Lung (tissue), 12 donors: Measurements from ENCODE around the gene TTC23. TPM values are rescaled to one million over a fixed set of nuclear protein-coding genes. Genes with fewer than 3 reads are reported as not detected.

Experiments
- ATAC-seq: fragments of 200-7000 bp; cut with Tn5 transposase; one replicate; pipeline ENCODE4 v1.9.1; 2020; ENCODE audit warnings: moderate number of reproducible peaks; ENCODE audit not compliant: insufficient read depth, low FRiP score
- DNase-seq, 3 donors: peaks; one replicate each; pipeline ENCODE4 v3.0.0-alpha.2; 2013 to 2017
- H3K27ac ChIP-seq, 2 donors: one replicate each; pipeline ENCODE4 v1.5.1; 2013; ENCODE audit warnings: mild to moderate bottlenecking in 2 of 2, moderate library complexity in 2 of 2, control low read depth in 1 of 2, inconsistent platforms in 1 of 2, low read depth in 1 of 2, low read length in 1 of 2
- H3K27me3 ChIP-seq, 3 donors: one replicate each; pipeline ENCODE4 v1.5.1; 2013; ENCODE audit warnings: low read length in 2 of 3; ENCODE audit not compliant: control insufficient read depth in 3 of 3, insufficient read depth in 3 of 3
- H3K36me3 ChIP-seq, 4 donors: one replicate each; pipeline ENCODE4 v1.5.1; 2013; ENCODE audit warnings: low read length in 4 of 4, mild to moderate bottlenecking in 1 of 4, moderate library complexity in 1 of 4; ENCODE audit not compliant: control insufficient read depth in 4 of 4, insufficient read depth in 4 of 4
- H3K4me1 ChIP-seq, 5 donors: one replicate each; pipeline ENCODE4 v1.5.1; 2013; ENCODE audit warnings: low read length in 5 of 5, mild to moderate bottlenecking in 2 of 5, moderate library complexity in 1 of 5; ENCODE audit not compliant: control insufficient read depth in 5 of 5, insufficient read depth in 5 of 5
- H3K4me3 ChIP-seq: one replicate; pipeline ENCODE4 v1.5.1; 2013; ENCODE audit warnings: mild to moderate bottlenecking, control low read depth, moderate library complexity
- H3K9ac ChIP-seq, 2 donors: one replicate each; pipeline ENCODE4 v1.5.1; 2013; ENCODE audit warnings: low read length in 2 of 2, control low read depth in 1 of 2; ENCODE audit not compliant: insufficient read depth in 1 of 2
- H3K9me3 ChIP-seq, 4 donors: one replicate each; pipeline ENCODE4 v1.5.1; 2013; ENCODE audit warnings: low read length in 3 of 4, mild to moderate bottlenecking in 1 of 4, moderate library complexity in 1 of 4; ENCODE audit not compliant: control insufficient read depth in 4 of 4, insufficient read depth in 3 of 4
- CTCF ChIP-seq: IDR thresholded peaks from 2 replicates; pipeline ENCODE4 v1.5.1; 2012; ENCODE audit warnings: mild to moderate bottlenecking; ENCODE audit errors: control extremely low read depth, extremely low read depth
- WGBS, 2 donors: extraction: QIAGEN DNeasy Blood & Tissue Kit; methylation state at CpG; one replicate each; pipeline ENCODE4 v1.1.7; 2013; 5-methylcytosine and 5-hydroxymethylcytosine counted together
- polyA plus RNA-seq, 2 donors: library from polyadenylated mRNA; stranded (reverse); fragments of 200-250 nt; gene quantifications; one replicate each; pipeline ENCODE4 v1.2.1, GENCODE V29; 2013
- total RNA-seq, 2 donors: library from RNA; depleted of rRNA in 1 of 2; stranded (reverse); fragments of >200 nt in 1 of 2; gene quantifications; one replicate each; pipeline ENCODE4 v1.2.1, GENCODE V29; 2014 to 2021
- donor health status: control.
- donor health status: control.
- donor health status: Bipolar disorder and iron deficiency.
- donor health status: healthy.
- donor health status: DM: yes; HTN: yes; CAD: no.

Gene TTC23
- total and polyA plus RNA-seq, 4 donors, result 6.2 to 48.5 (median 10.6) TPM

DNA sequence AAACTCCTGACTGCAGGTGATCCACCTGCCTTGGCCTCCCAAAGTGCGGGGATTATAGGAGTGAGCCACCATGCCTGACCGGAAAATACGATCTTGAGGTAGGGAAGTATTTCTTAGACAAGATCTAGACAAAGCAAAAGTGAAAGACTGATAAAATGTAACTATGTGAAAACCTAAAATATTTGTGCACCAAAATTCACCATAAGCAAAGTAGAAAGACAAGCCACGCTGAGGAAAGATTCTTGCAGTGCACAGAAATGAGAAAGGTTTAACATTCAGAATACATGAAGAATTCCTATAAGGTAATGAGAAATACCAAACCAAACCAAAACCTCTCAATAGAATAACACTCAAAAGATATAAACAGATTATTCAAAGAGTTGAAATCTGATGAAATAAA, 108.8 kb downstream of the TTC23 start:
- H3K4me1 ChIP-seq, result peaks cover 0 to 9% (median 5%) of the 10 kb centered on the region in 5 donors
- no peak overlapping the region for H3K4me3 ChIP-seq
- peaks cover 0 to 1% (median 0%) of the 10 kb centered on the region in 4 donors for H3K9me3 ChIP-seq
- no peaks in the 10 kb centered on the region for H3K27me3 ChIP-seq
- 97% methylated on average over 4 of the region's 4 CpGs for WGBS, 2 donors
- peaks cover 0 to 13% (median 4%) of the 10 kb centered on the region in 4 donors for H3K36me3 ChIP-seq
- H3K27ac ChIP-seq, result no peak overlapping the region
- ATAC-seq (no peak), DNase-seq (no peak)
- H3K9ac ChIP-seq, result no peak overlapping the region
- no peak for TF ChIP-seq CTCF

DNA sequence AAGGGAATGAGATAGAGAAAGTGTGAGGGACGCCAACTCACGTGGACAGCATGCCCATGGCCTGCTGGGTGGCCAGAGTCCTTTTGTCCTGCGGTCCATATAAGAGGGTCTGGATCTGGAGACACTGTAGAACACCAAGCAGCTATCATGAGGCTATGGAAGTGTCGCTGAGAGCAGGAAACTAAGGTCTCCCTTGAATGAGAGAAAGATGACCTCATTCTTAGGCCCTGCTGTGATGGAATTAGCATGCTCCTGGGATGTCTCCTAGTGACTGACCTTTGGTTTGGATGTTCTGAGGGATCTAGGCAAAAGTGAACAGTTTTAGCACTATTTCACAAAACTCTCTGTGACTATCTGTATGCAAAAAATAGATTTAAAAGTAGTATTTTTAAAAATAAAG, 110.1 kb downstream of the TTC23 start:
- H3K36me3 ChIP-seq, result peaks cover 0 to 13% (median 4%) of the 10 kb centered on the region in 4 donors
- 92 to 96% methylated on average over 4 of the region's 4 CpGs for whole genome bisulfite sequencing, 2 donors
- no peak for DNase-seq
- H3K9ac ChIP-seq, result no peak overlapping the region
- no peak for TF ChIP-seq CTCF
- H3K4me1 ChIP-seq, result peaks cover 0 to 9% (median 5%) of the 10 kb centered on the region in 5 donors
- no peak overlapping the region for H3K27ac ChIP-seq
- no peak for ATAC-seq
- peaks cover 0 to 1% (median 0%) of the 10 kb centered on the region in 4 donors for H3K9me3 ChIP-seq
- no peaks in the 10 kb centered on the region for H3K27me3 ChIP-seq
- H3K4me3 ChIP-seq, result no peak overlapping the region

DNA sequence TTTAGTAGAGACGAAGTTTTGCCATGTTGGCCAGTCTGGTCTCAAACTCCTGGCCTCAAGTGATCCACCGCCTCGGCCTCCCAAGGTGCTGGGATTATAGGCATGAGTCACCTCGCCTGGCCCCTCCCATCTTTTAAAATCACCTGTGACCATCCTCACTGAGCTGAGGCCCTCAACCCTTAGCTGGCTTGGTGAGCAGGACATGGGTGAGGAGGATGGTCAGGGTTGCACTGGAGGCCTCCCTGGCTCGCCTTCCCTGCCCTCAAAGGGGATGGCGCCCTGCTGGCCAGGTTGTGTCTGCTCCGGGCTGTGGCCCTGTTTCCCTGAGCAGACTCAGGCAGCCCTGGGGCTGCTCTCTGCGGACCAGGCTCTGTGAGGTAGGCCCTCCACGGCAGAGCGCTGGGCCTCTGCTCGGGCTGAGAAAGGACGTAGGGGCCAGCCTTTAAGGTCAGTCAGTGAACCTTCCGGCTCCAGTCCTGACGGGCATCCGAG, 110.8 kb downstream of the TTC23 start:
- no peak for ATAC-seq
- no peak for TF ChIP-seq CTCF
- DNase-seq, result no peak
- Histone ChIP-seq H3K9me3 (peaks cover 0 to 1% (median 0%) of the 10 kb centered on the region in 4 donors), H3K4me1 (peaks cover 0 to 5% (median 0%) of the 10 kb centered on the region in 5 donors), H3K36me3 (peaks cover 0 to 13% (median 4%) of the 10 kb centered on the region in 4 donors), H3K27ac (no peak overlapping the region), H3K9ac (no peak overlapping the region), H3K4me3 (no peak overlapping the region), H3K27me3 (no peaks in the 10 kb centered on the region)
- 96 to 98% methylated on average over 15 of the region's 15 CpGs for WGBS, 2 donors

DNA sequence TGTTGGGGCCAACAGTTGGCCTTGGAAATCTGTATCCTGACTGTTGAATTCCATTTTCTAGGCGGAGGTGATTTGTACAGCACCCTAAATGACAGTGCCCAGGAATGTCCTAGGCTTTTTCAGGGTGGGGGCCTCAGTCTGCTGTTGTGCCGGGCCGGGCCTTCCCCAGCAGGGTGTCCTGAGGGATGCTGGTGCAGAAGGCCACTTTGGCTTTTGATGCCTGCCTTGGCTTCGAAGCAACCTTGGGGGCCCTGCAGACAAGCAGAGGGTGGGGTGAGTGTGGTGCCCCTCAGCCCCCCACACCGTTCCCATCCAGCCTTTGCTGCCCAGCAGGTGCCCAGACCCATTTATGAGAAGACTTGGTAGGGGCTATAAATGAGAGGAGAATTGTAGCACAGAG, 111.5 kb downstream of the TTC23 start:
- peaks cover 0 to 13% (median 4%) of the 10 kb centered on the region in 4 donors for H3K36me3 ChIP-seq
- H3K9ac ChIP-seq, result no peak overlapping the region
- 89 to 95% methylated on average over 5 of the region's 5 CpGs for WGBS, 2 donors
- no peaks in the 10 kb centered on the region for H3K27me3 ChIP-seq
- DNase-seq (no peak), ATAC-seq (no peak)
- no peak for TF ChIP-seq CTCF
- H3K9me3 ChIP-seq, result peaks cover 0 to 1% (median 0%) of the 10 kb centered on the region in 4 donors
- H3K4me1 ChIP-seq, result no peaks in the 10 kb centered on the region
- no peak overlapping the region for H3K27ac ChIP-seq
- no peak overlapping the region for H3K4me3 ChIP-seq
